HepG2 (cell line): ENCODE measurements around the gene ENTPD1. TPM values are rescaled to one million over a fixed set of nuclear protein-coding genes. Genes with fewer than 3 reads are reported as not detected.

ENCODE experiments used
- ATAC-seq: fragments of 200-7000 bp; cut with Tn5 transposase; 3 replicates; pipeline ENCODE4 v1.9.1; 2020; ENCODE audit warnings: mild to moderate bottlenecking, moderate library complexity
- BruUV-seq: library from RNA; stranded (reverse); fragments of 400-500 nt; replicated peaks from 2 replicates; lab custom pipeline; 2021; lab: Mats Ljungman, UMichigan
- CTCF ChIA-PET: fragments of 300-600 bp; formaldehyde crosslinking; extraction: SDS; loops from one replicate; lab custom pipeline; 2021; ENCODE audit warnings: low total read pairs, inconsistent platforms, low intra/inter-chr PET ratio; lab: Yijun Ruan, JAX
- POLR2A ChIA-PET: fragments of 350-600 bp; sonication (Branson Sonifier 250); formaldehyde crosslinking; loops from one replicate; lab custom pipeline; 2020; ENCODE audit warnings: antibody characterized with exemption, inconsistent platforms; lab: Yijun Ruan, JAX
- DNase-seq: peaks from one replicate; pipeline ENCODE4 v3.0.0-alpha.2; 2015; ENCODE audit warnings: low spot score
- FAIRE-seq: peaks from 3 replicates; lab custom pipeline; 2011; peaks lifted over from hg19 to GRCh38; lab: Jason Lieb, UNC
- H2AFZ ChIP-seq: one replicate; pipeline ENCODE4 v1.6.1; 2011; ENCODE audit warnings: low read length, inconsistent platforms
- H3K27ac ChIP-seq: fragments of 300-600 bp; 3 replicates; pipeline ENCODE4 v1.8.0; 2011; ENCODE audit warnings: mixed run types, mild to moderate bottlenecking, mixed read lengths, low read length, inconsistent platforms; ENCODE audit not compliant: insufficient read depth; ENCODE audit errors: extremely low read length
- H3K27me3 ChIP-seq, 2 experiments: fragments of 200-600 bp in 1 of 2; 2 replicates in 1 of 2; 3 replicates in 1 of 2; pipeline versions ENCODE4 v1.6.0 to v1.8.0; 2011; ENCODE audit warnings: low read length in 2 of 2, mild to moderate bottlenecking in 2 of 2, moderate library complexity in 2 of 2, inconsistent platforms in 1 of 2; ENCODE audit not compliant: insufficient read depth in 2 of 2, control insufficient read depth in 1 of 2
- H3K36me3 ChIP-seq, 2 experiments: fragments of 200-600 bp in 1 of 2; replicated peaks in 1 of 2; 2 replicates in 1 of 2; 3 replicates in 1 of 2; pipeline versions ENCODE4 v1.5.1 to v1.8.0; 2011; ENCODE audit warnings: low read length in 2 of 2, inconsistent platforms in 1 of 2; ENCODE audit not compliant: insufficient read depth in 2 of 2, control insufficient read depth in 1 of 2
- H3K4me1 ChIP-seq: 2 replicates; pipeline ENCODE4 v1.5.1; 2012; ENCODE audit warnings: low read length, inconsistent platforms; ENCODE audit not compliant: insufficient read depth
- H3K4me2 ChIP-seq: 2 replicates; pipeline ENCODE4 v1.6.0; 2011; ENCODE audit warnings: low read depth, low read length, inconsistent platforms
- H3K4me3 ChIP-seq, 3 experiments: fragments of 200-600 bp in 1 of 3; sonication (generic), shearing (Covaris generic) in 1 of 3; replicated peaks in 1 of 3; 2 replicates each; pipeline ENCODE4 v1.5.1; 2011 to 2016; ENCODE audit warnings: low read length in 3 of 3, inconsistent platforms in 2 of 3, low read depth in 2 of 3, mild to moderate bottlenecking in 2 of 3, control low read depth in 1 of 3, mixed read lengths in 1 of 3; ENCODE audit not compliant: insufficient read depth in 1 of 3
- H3K79me2 ChIP-seq: one replicate; pipeline ENCODE4 v1.6.1; 2011; ENCODE audit warnings: low read length, inconsistent platforms; ENCODE audit not compliant: insufficient read depth
- H3K9ac ChIP-seq: 2 replicates; pipeline ENCODE4 v1.6.0; 2011; ENCODE audit warnings: mild to moderate bottlenecking, low read depth, low read length, inconsistent platforms; ENCODE audit not compliant: insufficient read depth
- H3K9me3 ChIP-seq: 2 replicates; pipeline ENCODE4 v1.5.1; 2012; ENCODE audit warnings: mild to moderate bottlenecking, low read length
- H4K20me1 ChIP-seq: 2 replicates; pipeline ENCODE4 v1.6.0; 2011; ENCODE audit warnings: inconsistent platforms, mild to moderate bottlenecking, low read length, moderate library complexity; ENCODE audit not compliant: insufficient read depth
- ARID3A ChIP-seq: IDR thresholded peaks from 2 replicates; pipeline ENCODE4 v1.6.1; 2012; ENCODE audit warnings: low read depth, low read length, improper control_type of control experiment
- ARID5B ChIP-seq: IDR thresholded peaks from 2 replicates; pipeline ENCODE4 v1.4.0; 2020; ENCODE audit warnings: mild to moderate bottlenecking, missing genetic modification reagents
- CEBPB ChIP-seq: IDR thresholded peaks from 2 replicates; pipeline ENCODE4 v1.6.1; 2011; ENCODE audit warnings: low read depth, low read length, improper control_type of control experiment, borderline replicate concordance
- CREM ChIP-seq, 2 experiments: sonication (generic) in 1 of 2; formaldehyde crosslinking in 1 of 2; IDR thresholded peaks; 2 replicates each; pipeline versions ENCODE4 v1.4.0 to v1.6.1; 2016 to 2020; ENCODE audit warnings: antibody characterized with exemption in 1 of 2, mild to moderate bottlenecking in 1 of 2, missing genetic modification reagents in 1 of 2
- FOXA1 ChIP-seq, 2 experiments: fragments of 450-650 bp in 1 of 2; sonication (generic) in 1 of 2; formaldehyde crosslinking in 1 of 2; IDR thresholded peaks; 2 replicates each; pipeline versions ENCODE4 v1.4.0 to v1.6.1; 2016 to 2020; ENCODE audit warnings: missing genetic modification reagents in 1 of 2
- FOXA3 ChIP-seq: IDR thresholded peaks from 2 replicates; pipeline ENCODE4 v1.6.1; 2016; ENCODE audit warnings: missing genetic modification reagents, missing compliant biosample characterization
- FOXK2 ChIP-seq: fragments of 450-650 bp; IDR thresholded peaks from 2 replicates; pipeline ENCODE4 v1.6.1; 2016
- HNF1B ChIP-seq: sonication (generic); formaldehyde crosslinking; IDR thresholded peaks from 2 replicates; pipeline ENCODE4 v1.5.1; 2020; ENCODE audit warnings: mild to moderate bottlenecking, moderate library complexity, missing genetic modification reagents
- NFATC3 ChIP-seq: sonication (generic); formaldehyde crosslinking; IDR thresholded peaks from 2 replicates; pipeline ENCODE4 v1.5.1; 2020; ENCODE audit warnings: mild to moderate bottlenecking, missing genetic modification reagents
- SOX13 ChIP-seq, 3 experiments: fragments of 450-650 bp in 1 of 3; sonication (generic) in 1 of 3; formaldehyde crosslinking in 1 of 3; IDR thresholded peaks in 2 of 3; conservative IDR thresholded peaks in 1 of 3; 2 replicates each; pipeline versions ENCODE4 v1.5.0 to v1.6.1; 2016 to 2020; ENCODE audit warnings: antibody characterized with exemption in 1 of 3, mild to moderate bottlenecking in 1 of 3, missing compliant biosample characterization in 1 of 3, missing genetic modification reagents in 1 of 3, moderate library complexity in 1 of 3
- ZBTB43 ChIP-seq: sonication (generic); formaldehyde crosslinking; conservative IDR thresholded peaks from 2 replicates; pipeline ENCODE4 v1.4.0; 2020; ENCODE audit warnings: missing genetic modification reagents
- ZNF260 ChIP-seq: sonication (generic); formaldehyde crosslinking; IDR thresholded peaks from 2 replicates; pipeline ENCODE4 v1.4.0; 2020; ENCODE audit warnings: missing genetic modification reagents, low read depth, mild to moderate bottlenecking, borderline replicate concordance
- WGBS: methylation state at CpG from one replicate; pipeline ENCODE4 v1.1.6; 2017; ENCODE audit warnings: low lambda C conversion rate; 5-methylcytosine and 5-hydroxymethylcytosine counted together
- in situ Hi-C: cut with HindIII; loops from 2 replicates; pipeline ENCODE4 v1.10.0; 2017; ENCODE audit warnings: low pct_unique_long_range_greater_than_20kb; ENCODE audit not compliant: extremely low pct_ligation_motif_present
- intact Hi-C: fragments of 100-400 bp; cut with micrococcal nuclease; formaldehyde crosslinking; loops from one replicate; pipeline ENCODE4 v1.10.0; 2022; ENCODE audit not compliant: unreplicated experiment
- polyA plus RNA-seq, 8 experiments: library from polyadenylated mRNA; depleted of rRNA in 3 of 8; stranded (reverse) in 7 of 8; unstranded in 1 of 8; fragments of >200 nt; fragmentation: Illumina TruSeq in 4 of 8; extraction: Trizol in 4 of 8; gene quantifications; 2 replicates each; pipeline versions ENCODE4 v1.2.1 to v1.2.3, GENCODE V29; 2011 to 2016; ENCODE audit warnings: low read depth in 4 of 8, missing spikeins in 1 of 8, mixed read lengths in 1 of 8; ENCODE audit not compliant: insufficient read depth in 1 of 8
- total RNA-seq, 5 experiments: library from RNA; depleted of rRNA; stranded (reverse); fragments of >200 nt; fragmentation: Illumina TruSeq; extraction: Trizol; gene quantifications; 2 replicates each; pipeline ENCODE4 v1.2.3, GENCODE V29; 2016; ENCODE audit warnings: low read depth in 1 of 5

Gene ENTPD1
- total and polyA plus RNA-seq, 2 of the 13 experiments (the other 11 are each of a cell fraction or from before 2014, with no cell fraction given) = 0.07 TPM

GRCh38 chr10:95741807-95742467 lies 14.0 kb upstream of the ENTPD1 start (continued):
- TF ChIP-seq HNF1B (CRISPR knock-in tag) = no peak

- Histone ChIP-seq H3K4me1 (peaks cover 17% of the 10 kb centered on the region), H3K27ac (no peak overlapping the region), H3K9ac (no peak overlapping the region), H2AFZ (no peak overlapping the region), H3K4me3 (no peak overlapping the region), H3K27me3 (no peaks in the 10 kb centered on the region; a peak in 1 of 5 replicates), H3K36me3 (no peaks in the 10 kb centered on the region), H4K20me1 (no peaks in the 10 kb centered on the region), H3K4me2 (peak overlapping the region; percentile 62), H3K79me2 (no peaks in the 10 kb centered on the region), H3K9me3 (no peaks in the 10 kb centered on the region)
- intact Hi-C loops (no loop called here), in situ Hi-C loops (no loop called here)
- BruUV-seq = no TSS peak
- FAIRE-seq (peak; percentile 78), DNase-seq (peak; percentile 87), ATAC-seq (peak; percentile 71)
- WGBS = under 1% methylated on average over 3 of the region's 3 CpGs
- ChIA-PET POLR2A (no interaction called here), CTCF (no interaction called here)
- TF ChIP-seq FOXA1 (IDR thresholded peaks at IDR 0.05) = no peak
- peak; percentile 40 for TF ChIP-seq FOXA1 (CRISPR knock-in tag; IDR thresholded peaks at IDR 0.05)
- no peak for TF ChIP-seq ZNF260 (CRISPR knock-in tag)
- peak; percentile 37; the same call in 1 of the 2 replicates for TF ChIP-seq CEBPB
- no peak for TF ChIP-seq NFATC3 (CRISPR knock-in tag)
- TF ChIP-seq FOXA3 (CRISPR knock-in tag) = peak; percentile 59; the same call in 1 of the 2 replicates
- TF ChIP-seq CREM (IDR thresholded peaks at IDR 0.05) = 0 out of 2 replicates have a peak, but pooled peaks have one; percentile 23
- no peak for TF ChIP-seq CREM (CRISPR knock-in tag; IDR thresholded peaks at IDR 0.05)
- peak; percentile 63; the same call in 1 of the 2 replicates for TF ChIP-seq ARID5B (CRISPR knock-in tag)
- 0 out of 2 replicates have a peak, but pooled peaks have one; percentile 45 for TF ChIP-seq ARID3A
- TF ChIP-seq SOX13 (IDR thresholded peaks at IDR 0.05) = no peak
- TF ChIP-seq SOX13 (CRISPR knock-in tag; conservative IDR thresholded peaks at IDR 0.05 in 1 of 2, IDR thresholded peaks at IDR 0.05 in 1 of 2) = peak in 1 of 2 experiments; percentile 76; a peak in 2 of 4 replicates
- no peak for TF ChIP-seq ZBTB43 (CRISPR knock-in tag)
- 0 out of 2 replicates have a peak, but pooled peaks have one; percentile 34 for TF ChIP-seq FOXK2
Measured at GRCh38 chr10:95742485-95742884, 13.5 kb upstream of the ENTPD1 start.
